HG03097 (cell line): ENCODE measurements around the gene PAX7.
"Not testable (repeated sequence)": the region's sequence is repeated elsewhere in the genome, so short reads cannot be mapped to it uniquely, and the experiment has no call there.

Source experiments
- ATAC-seq: cut with Tn5 transposase; IDR thresholded peaks from one replicate; pipeline ENCODE4 v1.9.1; 2021; ENCODE audit not compliant: unreplicated experiment, low FRiP score

The PAX7 gene

GRCh38 chr1:18630511-18631495, at the start of gene PAX7:
PAX7 (plus strand) TSS chr1:18630846; CDS start chr1:18631604, 758 bp downstream.
- ATAC-seq, result no peak

- no peak for ATAC-seq
Observed at GRCh38 chr1:18581420-18581880, 49.2 kb upstream of the PAX7 start.

GRCh38 chr1:18582890-18583289, 47.8 kb upstream of the PAX7 start:
- no peak for ATAC-seq

GRCh38 chr1:18583326-18583941, 47.2 kb upstream of the PAX7 start:
- no peak for ATAC-seq

GRCh38 chr1:18586016-18586415, 44.6 kb upstream of the PAX7 start:
- ATAC-seq, result not testable (repeated sequence)

- no peak for ATAC-seq
Observed at GRCh38 chr1:18588093-18588492, 42.6 kb upstream of the PAX7 start.

- no peak for ATAC-seq
Observed at GRCh38 chr1:18592368-18592767, 38.3 kb upstream of the PAX7 start.

- no peak for ATAC-seq
Observed at GRCh38 chr1:18597160-18598042, 33.2 kb upstream of the PAX7 start.

- ATAC-seq, result no peak
Observed at GRCh38 chr1:18599086-18599485, 31.6 kb upstream of the PAX7 start.

- ATAC-seq, result no peak
Observed at GRCh38 chr1:18599704-18600103, 30.9 kb upstream of the PAX7 start.

- ATAC-seq, result no peak
Observed at GRCh38 chr1:18602533-18603211, 28.0 kb upstream of the PAX7 start.

GRCh38 chr1:18603212-18603852, 27.3 kb upstream of the PAX7 start:
- no peak for ATAC-seq

- ATAC-seq, result no peak
Observed at GRCh38 chr1:18606443-18607288, 24.0 kb upstream of the PAX7 start.

GRCh38 chr1:18607289-18607760, 23.3 kb upstream of the PAX7 start:
- ATAC-seq, result no peak

GRCh38 chr1:18608534-18608933, 22.1 kb upstream of the PAX7 start:
- no peak for ATAC-seq

- ATAC-seq, result no peak
Observed at GRCh38 chr1:18611311-18611710, 19.3 kb upstream of the PAX7 start.

- ATAC-seq, result no peak
Observed at GRCh38 chr1:18612073-18612472, 18.6 kb upstream of the PAX7 start.

- ATAC-seq, result no peak
Observed at GRCh38 chr1:18614069-18614735, 16.4 kb upstream of the PAX7 start.
